Neural cell (in vitro differentiated cells): Measurements from ENCODE around the gene RAD9A. TPM values are rescaled to one million over a fixed set of nuclear protein-coding genes. Genes with fewer than 3 reads are reported as not detected.

Experiments
- H2AFZ ChIP-seq: fragments of 200-600, 300-800 bp; sonication (generic), shearing (Covaris generic); 2 replicates; pipeline ENCODE4 v1.6.0; 2014; ENCODE audit warnings: low read depth, mild to moderate bottlenecking, antibody characterized with exemption, low read length, moderate library complexity
- H3F3A ChIP-seq: fragments of 200-600 bp; shearing (Covaris generic); 2 replicates; pipeline ENCODE4 v1.6.1; 2016; ENCODE audit warnings: mild to moderate bottlenecking, moderate library complexity, mixed read lengths, antibody characterized with exemption, low read length; ENCODE audit not compliant: insufficient read depth, poor library complexity, severe bottlenecking
- H3K27ac ChIP-seq: fragments of 200-600, 300-800 bp; sonication (generic), shearing (Covaris generic); 2 replicates; pipeline ENCODE4 v1.5.1; 2014; ENCODE audit warnings: mild to moderate bottlenecking, low read length, moderate library complexity
- H3K27me3 ChIP-seq: fragments of 300-800, 200-600 bp; sonication (generic), shearing (Covaris generic); 2 replicates; pipeline ENCODE4 v1.6.0; 2014; ENCODE audit warnings: mild to moderate bottlenecking, low read depth, low read length, moderate library complexity; ENCODE audit not compliant: insufficient read depth
- H3K36me3 ChIP-seq: fragments of 300-800, 200-600 bp; sonication (generic), shearing (Covaris generic); 2 replicates; pipeline ENCODE4 v1.5.1; 2014; ENCODE audit warnings: mild to moderate bottlenecking, antibody characterized with exemption, low read length, moderate library complexity; ENCODE audit not compliant: insufficient read depth
- H3K4me2 ChIP-seq: fragments of 300-800, 200-600 bp; sonication (generic), shearing (Covaris generic); 2 replicates; pipeline ENCODE4 v1.6.0; 2014; ENCODE audit warnings: mild to moderate bottlenecking, low read length
- H3K4me3 ChIP-seq: fragments of 300-800, 200-600 bp; sonication (generic), shearing (Covaris generic); 2 replicates; pipeline ENCODE4 v1.5.1; 2014; ENCODE audit warnings: mild to moderate bottlenecking, low read length, moderate library complexity
- H3K79me2 ChIP-seq: fragments of 200-600 bp; shearing (Covaris generic); replicated peaks from 2 replicates; pipeline ENCODE4 v1.6.0; 2014; ENCODE audit warnings: mild to moderate bottlenecking, low read length, moderate library complexity; ENCODE audit not compliant: insufficient read depth
- H3K9ac ChIP-seq: fragments of 300-800, 200-600 bp; sonication (generic), shearing (Covaris generic); 2 replicates; pipeline ENCODE4 v1.6.1; 2016; ENCODE audit warnings: mild to moderate bottlenecking, low read length, mixed read lengths
- H3K9me2 ChIP-seq: fragments of 200-600 bp; shearing (Covaris generic); 2 replicates; pipeline ENCODE4 v1.6.1; 2016; ENCODE audit warnings: mild to moderate bottlenecking, low read length, mixed read lengths; ENCODE audit not compliant: insufficient read depth
- H3K9me3 ChIP-seq: fragments of 200-600, 300-800 bp; sonication (generic), shearing (Covaris generic); 2 replicates; pipeline ENCODE4 v1.6.1; 2016; ENCODE audit warnings: mild to moderate bottlenecking, mixed run types, low read length, moderate library complexity, mixed read lengths
- H4K20me1 ChIP-seq: fragments of 200-600 bp; shearing (Covaris generic); 2 replicates; pipeline ENCODE4 v1.6.1; 2016; ENCODE audit warnings: mild to moderate bottlenecking, mixed run types; ENCODE audit not compliant: insufficient read depth
- EP300 ChIP-seq: fragments of 450-650 bp; conservative IDR thresholded peaks from 2 replicates; pipeline ENCODE4 v1.6.1; 2014; ENCODE audit warnings: antibody characterized with exemption, mild to moderate bottlenecking, moderate library complexity; ENCODE audit not compliant: poor library complexity, severe bottlenecking
- EZH2 ChIP-seq: fragments of 200-600, 300-800 bp; shearing (Covaris generic), sonication (generic); IDR thresholded peaks from 2 replicates; pipeline ENCODE4 v1.6.1; 2014; ENCODE audit warnings: antibody characterized with exemption, low read length, borderline replicate concordance, mild to moderate bottlenecking; ENCODE audit not compliant: insufficient read depth, poor library complexity, severe bottlenecking
- MXI1 ChIP-seq: fragments of 450-650 bp; conservative IDR thresholded peaks from 2 replicates; pipeline ENCODE4 v1.6.1; 2014; ENCODE audit warnings: antibody characterized with exemption, mild to moderate bottlenecking; ENCODE audit not compliant: poor library complexity, severe bottlenecking
- POLR2AphosphoS5 ChIP-seq: IDR thresholded peaks from 2 replicates; pipeline ENCODE4 v1.6.1; 2012
- RAD21 ChIP-seq: fragments of 450-650 bp; conservative IDR thresholded peaks from 2 replicates; pipeline ENCODE4 v1.6.1; 2014; ENCODE audit warnings: antibody characterized with exemption, mild to moderate bottlenecking, moderate library complexity
- REST ChIP-seq: IDR thresholded peaks from 2 replicates; pipeline ENCODE4 v1.6.1; 2012; ENCODE audit warnings: borderline replicate concordance
- SMC3 ChIP-seq: fragments of 450-650 bp; conservative IDR thresholded peaks from 2 replicates; pipeline ENCODE4 v1.6.1; 2014; ENCODE audit warnings: antibody characterized with exemption, mild to moderate bottlenecking, moderate library complexity; ENCODE audit not compliant: poor library complexity
- TAF1 ChIP-seq: IDR thresholded peaks from 2 replicates; pipeline ENCODE4 v1.6.1; 2012; ENCODE audit warnings: low read depth
- polyA plus RNA-seq: library from polyadenylated mRNA; depleted of rRNA; stranded (reverse); fragments of >200 nt; gene quantifications from 2 replicates; pipeline ENCODE4 v1.2.3, GENCODE V29; 2014
- TF ChIP-seq, protein P1 (sequence below): fragments of 450-650 bp; IDR thresholded peaks from 2 replicates; pipeline ENCODE4 v1.5.1; 2014; ENCODE audit warnings: antibody characterized with exemption, mild to moderate bottlenecking, moderate library complexity; ENCODE audit not compliant: poor library complexity, severe bottlenecking

Gene RAD9A
- polyA plus RNA-seq, 1 donor from 2014 or later: 59.6 TPM

GRCh38 chr11:67347964-67348749 is 43.6 kb upstream of the RAD9A start:
- TF ChIP-seq POLR2AphosphoS5 (no peak), SMC3 (no peak), MXI1 (no peak), RAD21 (no peak), EZH2 (no peak), TAF1 (no peak), EP300 (no peak), REST (no peak)
- TF ChIP-seq, protein P1, sequence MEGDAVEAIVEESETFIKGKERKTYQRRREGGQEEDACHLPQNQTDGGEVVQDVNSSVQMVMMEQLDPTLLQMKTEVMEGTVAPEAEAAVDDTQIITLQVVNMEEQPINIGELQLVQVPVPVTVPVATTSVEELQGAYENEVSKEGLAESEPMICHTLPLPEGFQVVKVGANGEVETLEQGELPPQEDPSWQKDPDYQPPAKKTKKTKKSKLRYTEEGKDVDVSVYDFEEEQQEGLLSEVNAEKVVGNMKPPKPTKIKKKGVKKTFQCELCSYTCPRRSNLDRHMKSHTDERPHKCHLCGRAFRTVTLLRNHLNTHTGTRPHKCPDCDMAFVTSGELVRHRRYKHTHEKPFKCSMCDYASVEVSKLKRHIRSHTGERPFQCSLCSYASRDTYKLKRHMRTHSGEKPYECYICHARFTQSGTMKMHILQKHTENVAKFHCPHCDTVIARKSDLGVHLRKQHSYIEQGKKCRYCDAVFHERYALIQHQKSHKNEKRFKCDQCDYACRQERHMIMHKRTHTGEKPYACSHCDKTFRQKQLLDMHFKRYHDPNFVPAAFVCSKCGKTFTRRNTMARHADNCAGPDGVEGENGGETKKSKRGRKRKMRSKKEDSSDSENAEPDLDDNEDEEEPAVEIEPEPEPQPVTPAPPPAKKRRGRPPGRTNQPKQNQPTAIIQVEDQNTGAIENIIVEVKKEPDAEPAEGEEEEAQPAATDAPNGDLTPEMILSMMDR: no peak
- Histone ChIP-seq H3K79me2 (no peaks in the 10 kb centered on the region), H3K36me3 (no peaks in the 10 kb centered on the region), H3F3A (no peaks in the 10 kb centered on the region), H3K27ac (no peak overlapping the region), H3K9me2 (no peaks in the 10 kb centered on the region), H2AFZ (no peak overlapping the region), H4K20me1 (no peaks in the 10 kb centered on the region), H3K9me3 (no peaks in the 10 kb centered on the region), H3K9ac (no peak overlapping the region), H3K4me2 (no peak overlapping the region), H3K27me3 (no peaks in the 10 kb centered on the region), H3K4me3 (no peak overlapping the region)

DNA sequence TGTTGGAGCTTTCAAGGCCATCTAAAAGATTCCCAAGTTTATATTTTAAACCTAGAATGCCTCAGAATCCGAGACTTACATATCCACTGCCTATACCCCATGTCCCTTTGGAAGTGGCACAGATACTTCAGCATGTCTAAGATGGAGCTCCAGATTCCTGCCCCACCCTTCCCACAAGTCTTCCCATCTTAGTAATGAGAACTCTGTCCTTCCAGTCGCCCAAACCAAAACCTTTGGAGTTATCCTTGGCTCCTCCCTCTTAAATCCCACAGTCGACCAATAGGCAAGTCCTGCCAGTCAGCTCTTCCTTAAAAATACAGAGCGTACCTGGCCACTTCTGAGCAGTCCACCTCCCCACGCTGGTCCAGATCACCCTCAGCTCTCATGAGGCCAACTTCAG is 42.8 kb upstream of the RAD9A start:
- no peak overlapping the region for H3K9ac ChIP-seq
- H3K9me2 ChIP-seq: no peaks in the 10 kb centered on the region
- H3F3A ChIP-seq: no peaks in the 10 kb centered on the region
- H3K27ac ChIP-seq: no peak overlapping the region
- no peaks in the 10 kb centered on the region for H4K20me1 ChIP-seq
- H3K4me2 ChIP-seq: no peak overlapping the region
- H2AFZ ChIP-seq: no peak overlapping the region
- H3K9me3 ChIP-seq: no peaks in the 10 kb centered on the region
- no peaks in the 10 kb centered on the region for H3K79me2 ChIP-seq
- no peak for TF ChIP-seq SMC3
- no peaks in the 10 kb centered on the region for H3K27me3 ChIP-seq
- no peak overlapping the region for H3K4me3 ChIP-seq
- H3K36me3 ChIP-seq: no peaks in the 10 kb centered on the region
